Vagina (tissue), 2 donors: ENCODE data around the gene PLEKHG1.

Source experiments
- CTCF ChIP-seq, 3 experiments: fragments of 450-650 bp in 2 of 3; fragments of 200-600 bp in 1 of 3; sonication (generic) in 1 of 3; IDR thresholded peaks; one replicate each; pipeline ENCODE4 v1.5.1; 2017 to 2019; ENCODE audit warnings: antibody characterized with exemption in 3 of 3, mild to moderate bottlenecking in 2 of 3, moderate library complexity in 2 of 3
- POLR2A ChIP-seq, 2 donors: fragments of 450-650 bp; IDR thresholded peaks; one replicate each; pipeline ENCODE4 v1.6.1; 2017; ENCODE audit warnings: antibody characterized with exemption in 2 of 2, mild to moderate bottlenecking in 2 of 2, moderate library complexity in 2 of 2
- POLR2AphosphoS5 ChIP-seq, 2 donors: sonication (generic); formaldehyde crosslinking; IDR thresholded peaks; one replicate each; pipeline ENCODE4 v1.9.0; 2017; ENCODE audit warnings: antibody characterized with exemption in 2 of 2, mild to moderate bottlenecking in 2 of 2, low read depth in 1 of 2; ENCODE audit not compliant: insufficient read depth in 1 of 2

DNA sequence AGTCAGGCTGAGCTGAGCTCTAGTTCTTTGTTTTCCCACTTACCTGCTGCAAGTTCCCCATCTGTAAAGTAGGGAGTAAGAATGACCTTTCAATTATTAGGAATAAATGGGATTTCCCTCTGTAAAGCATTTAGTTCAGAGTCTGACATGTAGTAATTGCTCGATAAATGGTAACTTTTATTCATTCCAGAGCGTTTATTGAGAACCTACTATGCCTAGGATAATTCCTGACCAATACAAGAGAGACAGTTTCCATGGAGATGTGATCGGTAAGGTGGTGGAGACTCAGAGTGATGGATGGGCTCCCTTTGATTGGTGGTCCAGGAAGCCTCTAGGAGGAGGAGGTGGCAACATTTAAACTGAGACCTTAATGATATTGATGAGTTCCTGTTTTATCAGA, 5.6 kb downstream of the PLEKHG1 start:
- TF ChIP-seq CTCF (IDR thresholded peaks at IDR 0.05) (no peak), POLR2AphosphoS5 (IDR thresholded peaks at IDR 0.05; ENCODE audit: insufficient read depth in 1 of 2, low read depth in 1 of 2) (no peak), POLR2A (IDR thresholded peaks at IDR 0.05) (no peak)
